ENCODE measurements around the gene SEMA6A. TPM values are rescaled to one million over a fixed set of nuclear protein-coding genes. Genes with fewer than 3 reads are reported as not detected.

SEMA6A gene
- polyA plus RNA-seq, 1 donor (not counting 4 experiments of a cell fraction or from before 2014, with no cell fraction given): 0.68 TPM

- FAIRE-seq (no peak), DNase-seq (ENCODE audit: low read depth, low spot score) (no peak)
- H3K9ac ChIP-seq (ENCODE audit: control insufficient read depth, extremely low read depth, insufficient read depth, low read length): no peak overlapping the region
- dilution Hi-C loops (cut with MboI; ENCODE audit: extremely low pct_ligation_motif_present, low sequenced_read_pairs): no loop called here
- H3K4me3 ChIP-seq (ENCODE audit: control insufficient read depth in 2 of 3, extremely low read depth in 1 of 3, insufficient read depth in 2 of 3, low read depth in 1 of 3, low read length in 3 of 3): no peak overlapping the region
- H3K27me3 ChIP-seq (ENCODE audit: control insufficient read depth, extremely low read depth, insufficient read depth, low read length): no peaks in the 10 kb centered on the region
- no peaks in the 10 kb centered on the region for H3K9me3 ChIP-seq (ENCODE audit: control insufficient read depth, low read depth, low read length)
- H3K4me1 ChIP-seq (ENCODE audit: control insufficient read depth, extremely low read depth, insufficient read depth, low read length): peaks cover 9% of the 10 kb centered on the region
- H3K79me2 ChIP-seq (ENCODE audit: control insufficient read depth, insufficient read depth, low read length): no peaks in the 10 kb centered on the region
- no peaks in the 10 kb centered on the region for H3K9me1 ChIP-seq (ENCODE audit: control insufficient read depth, extremely low read depth, insufficient read depth, low read length)
- no peaks in the 10 kb centered on the region for H3K36me3 ChIP-seq (ENCODE audit: control insufficient read depth in 2 of 2, extremely low read depth in 1 of 2, insufficient read depth in 2 of 2, low read length in 2 of 2)
- TF ChIP-seq EZH2 (IDR thresholded peaks at IDR 0.05; ENCODE audit: low read length): no peak
- no peak for TF ChIP-seq CTCF (optimal IDR thresholded peaks at IDR 0.05 in 1 of 3, IDR thresholded peaks at IDR 0.05 in 1 of 3, conservative IDR thresholded peaks at IDR 0.05 in 1 of 3; ENCODE audit: extremely low read depth in 1 of 3, insufficient read depth in 2 of 3, low read length in 3 of 3)
- H4K20me1 ChIP-seq (ENCODE audit: control insufficient read depth, extremely low read depth, insufficient read depth, low read length): no peaks in the 10 kb centered on the region
- H2AFZ ChIP-seq (ENCODE audit: control insufficient read depth, low read length): no peak overlapping the region
- H3K4me2 ChIP-seq (ENCODE audit: control insufficient read depth, extremely low read depth, insufficient read depth, low read depth, low read length): no peak overlapping the region
- no peak overlapping the region for H3K27ac ChIP-seq (ENCODE audit: control insufficient read depth, insufficient read depth, low read length)
Measured at GRCh38 chr5:116479776-116480675, 94.6 kb downstream of the SEMA6A start.

- Histone ChIP-seq H3K9me3 (ENCODE audit: control insufficient read depth, low read depth, low read length) (no peaks in the 10 kb centered on the region), H3K27ac (ENCODE audit: control insufficient read depth, insufficient read depth, low read length) (no peak overlapping the region), H3K9ac (ENCODE audit: control insufficient read depth, extremely low read depth, insufficient read depth, low read length) (no peak overlapping the region), H3K27me3 (ENCODE audit: control insufficient read depth, extremely low read depth, insufficient read depth, low read length) (no peaks in the 10 kb centered on the region), H4K20me1 (ENCODE audit: control insufficient read depth, extremely low read depth, insufficient read depth, low read length) (no peaks in the 10 kb centered on the region), H3K4me3 (ENCODE audit: control insufficient read depth in 2 of 3, extremely low read depth in 1 of 3, insufficient read depth in 2 of 3, low read depth in 1 of 3, low read length in 3 of 3) (no peak overlapping the region), H3K36me3 (ENCODE audit: control insufficient read depth in 2 of 2, extremely low read depth in 1 of 2, insufficient read depth in 2 of 2, low read length in 2 of 2) (no peaks in the 10 kb centered on the region), H3K4me2 (ENCODE audit: control insufficient read depth, extremely low read depth, insufficient read depth, low read depth, low read length) (no peak overlapping the region), H3K79me2 (ENCODE audit: control insufficient read depth, insufficient read depth, low read length) (no peaks in the 10 kb centered on the region), H3K9me1 (ENCODE audit: control insufficient read depth, extremely low read depth, insufficient read depth, low read length) (no peaks in the 10 kb centered on the region), H3K4me1 (ENCODE audit: control insufficient read depth, extremely low read depth, insufficient read depth, low read length) (peaks cover 9% of the 10 kb centered on the region), H2AFZ (ENCODE audit: control insufficient read depth, low read length) (no peak overlapping the region)
- dilution Hi-C loops (cut with MboI; ENCODE audit: extremely low pct_ligation_motif_present, low sequenced_read_pairs): no loop called here
- no peak for DNase-seq (ENCODE audit: low read depth, low spot score)
- TF ChIP-seq CTCF (optimal IDR thresholded peaks at IDR 0.05 in 1 of 3, IDR thresholded peaks at IDR 0.05 in 1 of 3, conservative IDR thresholded peaks at IDR 0.05 in 1 of 3; ENCODE audit: extremely low read depth in 1 of 3, insufficient read depth in 2 of 3, low read length in 3 of 3) (no peak), EZH2 (IDR thresholded peaks at IDR 0.05; ENCODE audit: low read length) (no peak)
- FAIRE-seq: no peak
Measured at GRCh38 chr5:116478491-116478890, 96.1 kb downstream of the SEMA6A start.
